Endothelial cell of umbilical vein (primary cell): ENCODE results near the gene WDR7. TPM values are rescaled to one million over a fixed set of nuclear protein-coding genes. Genes with fewer than 3 reads are reported as not detected.

ENCODE experiments used
- BruUV-seq: library from RNA; stranded (reverse); fragments of 400-500 nt; replicated peaks from 2 replicates; lab custom pipeline; 2021; lab: Mats Ljungman, UMichigan
- CTCF ChIA-PET: fragments of 300-600, 350-600 bp; sonication (Branson Sonifier 250); formaldehyde crosslinking; loops from one replicate; lab custom pipeline; 2021; ENCODE audit warnings: antibody characterized with exemption, inconsistent platforms; lab: Charles Lee
- POLR2A ChIA-PET: fragments of 300-600, 350-600 bp; sonication (Branson Sonifier 250); formaldehyde crosslinking; loops from one replicate; lab custom pipeline; 2021; ENCODE audit warnings: antibody characterized with exemption, inconsistent platforms; lab: Charles Lee
- DNase-seq: peaks from one replicate; pipeline ENCODE4 v3.0.0-alpha.2; 2011; ENCODE audit warnings: low read depth, low spot score
- FAIRE-seq: peaks from 2 replicates; lab custom pipeline; 2011; peaks lifted over from hg19 to GRCh38; lab: Jason Lieb, UNC
- H2AFZ ChIP-seq: 2 replicates; pipeline ENCODE4 v1.6.0; 2012; ENCODE audit warnings: low read depth, low read length, control low read depth, inconsistent platforms
- H3K27ac ChIP-seq: 2 replicates; pipeline ENCODE4 v1.5.1; 2011; ENCODE audit warnings: low read depth, mild to moderate bottlenecking, control low read depth, low read length, moderate library complexity; ENCODE audit not compliant: insufficient read depth
- H3K27me3 ChIP-seq, 2 experiments: 2 replicates each; pipeline versions ENCODE4 v1.6.0 to v1.6.1; 2011; ENCODE audit warnings: low read length in 2 of 2, mixed read lengths in 1 of 2; ENCODE audit not compliant: control insufficient read depth in 2 of 2, insufficient read depth in 2 of 2
- H3K36me3 ChIP-seq, 2 experiments: 2 replicates in 1 of 2; 3 replicates in 1 of 2; pipeline ENCODE4 v1.5.1; 2011; ENCODE audit warnings: low read length in 2 of 2, mild to moderate bottlenecking in 1 of 2, moderate library complexity in 1 of 2; ENCODE audit not compliant: control insufficient read depth in 2 of 2, insufficient read depth in 2 of 2; ENCODE audit errors: extremely low read depth in 1 of 2
- H3K4me1 ChIP-seq: 3 replicates; pipeline ENCODE4 v1.5.1; 2011; ENCODE audit warnings: mild to moderate bottlenecking, low read length; ENCODE audit not compliant: control insufficient read depth, insufficient read depth; ENCODE audit errors: extremely low read depth
- H3K4me2 ChIP-seq: 2 replicates; pipeline ENCODE4 v1.6.1; 2011; ENCODE audit warnings: low read length, control low read depth, mixed read lengths; ENCODE audit not compliant: insufficient read depth
- H3K4me3 ChIP-seq, 3 experiments: fragments of 200-600 bp in 1 of 3; sonication (generic), shearing (Covaris generic) in 1 of 3; replicated peaks in 1 of 3; 2 replicates each; pipeline ENCODE4 v1.5.1; 2011 to 2016; ENCODE audit warnings: control low read depth in 3 of 3, low read length in 3 of 3, mild to moderate bottlenecking in 2 of 3, inconsistent platforms in 1 of 3, low read depth in 1 of 3, moderate library complexity in 1 of 3; ENCODE audit not compliant: insufficient read depth in 1 of 3
- H3K79me2 ChIP-seq: 2 replicates; pipeline ENCODE4 v1.6.0; 2012; ENCODE audit warnings: low read length, inconsistent platforms; ENCODE audit not compliant: control insufficient read depth, insufficient read depth
- H3K9ac ChIP-seq: replicated peaks from 2 replicates; pipeline ENCODE3; 2011; ENCODE audit warnings: low read length, control low read depth; ENCODE audit not compliant: insufficient read depth; ENCODE audit errors: extremely low read depth
- H3K9me1 ChIP-seq: replicated peaks from 3 replicates; pipeline ENCODE4 v1.6.0; 2011; ENCODE audit warnings: mild to moderate bottlenecking, low read length; ENCODE audit not compliant: control insufficient read depth, insufficient read depth; ENCODE audit errors: extremely low read depth
- H3K9me3 ChIP-seq: replicated peaks from 2 replicates; pipeline ENCODE4 v1.5.1; 2012; ENCODE audit warnings: low read length, inconsistent platforms; ENCODE audit not compliant: control insufficient read depth, insufficient read depth
- H4K20me1 ChIP-seq: replicated peaks from 2 replicates; pipeline ENCODE3; 2011; ENCODE audit warnings: mild to moderate bottlenecking, low read length; ENCODE audit not compliant: control insufficient read depth, insufficient read depth; ENCODE audit errors: extremely low read depth
- CTCF ChIP-seq, 2 donors: IDR thresholded peaks; 1 replicate in 1 of 2; 2 replicates in 1 of 2; pipeline ENCODE4 v1.5.1; 2011; ENCODE audit warnings: low read length in 2 of 2, mild to moderate bottlenecking in 2 of 2, moderate library complexity in 2 of 2, control low read depth in 1 of 2, inconsistent platforms in 1 of 2, low read depth in 1 of 2; ENCODE audit not compliant: insufficient read depth in 1 of 2; ENCODE audit errors: extremely low read depth in 1 of 2
- EZH2 ChIP-seq: IDR thresholded peaks from 2 replicates; pipeline ENCODE4 v1.6.1; 2012; ENCODE audit warnings: borderline replicate concordance, low read depth, mild to moderate bottlenecking, moderate library complexity, low read length, inconsistent platforms; ENCODE audit not compliant: severe bottlenecking
- FOS ChIP-seq: IDR thresholded peaks from 2 replicates; pipeline ENCODE4 v1.6.1; 2011; ENCODE audit warnings: mild to moderate bottlenecking, low read length, moderate library complexity, borderline replicate concordance; ENCODE audit not compliant: insufficient read depth
- GATA2 ChIP-seq: IDR thresholded peaks from 2 replicates; pipeline ENCODE4 v1.7.0; 2011; ENCODE audit warnings: low read depth, mild to moderate bottlenecking, moderate library complexity, mixed read lengths, low read length; ENCODE audit not compliant: insufficient read length, insufficient read depth
- JUN ChIP-seq: IDR thresholded peaks from 2 replicates; pipeline ENCODE4 v1.6.1; 2011; ENCODE audit warnings: borderline replicate concordance, low read depth; ENCODE audit not compliant: insufficient read length, insufficient read depth
- MYC ChIP-seq: IDR thresholded peaks from one replicate; pipeline ENCODE4 v1.6.1; 2011; ENCODE audit warnings: mild to moderate bottlenecking, low read depth, low read length
- POLR2A ChIP-seq: IDR thresholded peaks from 2 replicates; pipeline ENCODE4 v1.6.1; 2012; ENCODE audit warnings: low read depth, mild to moderate bottlenecking, control low read depth, low read length
- POLR2AphosphoS5 ChIP-seq: IDR thresholded peaks from 2 replicates; pipeline ENCODE4 v1.6.1; 2012; ENCODE audit warnings: low read depth, mild to moderate bottlenecking, control low read depth, low read length, moderate library complexity; ENCODE audit not compliant: insufficient read depth
- dilution Hi-C: fragments of 300-500 bp; cut with MboI; formaldehyde crosslinking; loops from one replicate; pipeline ENCODE4 v1.15.0; 2019; ENCODE audit warnings: low sequenced_read_pairs; ENCODE audit not compliant: extremely low pct_ligation_motif_present
- intact Hi-C: fragments of 100-400 bp; cut with micrococcal nuclease; formaldehyde crosslinking; loops from one replicate; pipeline ENCODE4 v1.10.0; 2022
- polyA plus RNA-seq, 4 experiments: library from polyadenylated mRNA; depleted of rRNA in 3 of 4; stranded (reverse) in 3 of 4; unstranded in 1 of 4; fragments of >200 nt; gene quantifications; 2 replicates each; pipeline versions ENCODE4 v1.2.1 to v1.2.3, GENCODE V29; 2011 to 2012; ENCODE audit warnings: missing spikeins in 1 of 4
- total RNA-seq: library from RNA; stranded (reverse); gene quantifications from 2 replicates; pipeline ENCODE4 v1.2.3, GENCODE V29; 2021
- TF ChIP-seq, protein P1 (sequence below): IDR thresholded peaks from 2 replicates; pipeline ENCODE4 v1.6.1; 2011; ENCODE audit not compliant: insufficient read depth, insufficient read length

WDR7 gene
- total and polyA plus RNA-seq, 2 donors (not counting 3 experiments of a cell fraction or from before 2014, with no cell fraction given): 5.9 to 19.0 TPM

DNA sequence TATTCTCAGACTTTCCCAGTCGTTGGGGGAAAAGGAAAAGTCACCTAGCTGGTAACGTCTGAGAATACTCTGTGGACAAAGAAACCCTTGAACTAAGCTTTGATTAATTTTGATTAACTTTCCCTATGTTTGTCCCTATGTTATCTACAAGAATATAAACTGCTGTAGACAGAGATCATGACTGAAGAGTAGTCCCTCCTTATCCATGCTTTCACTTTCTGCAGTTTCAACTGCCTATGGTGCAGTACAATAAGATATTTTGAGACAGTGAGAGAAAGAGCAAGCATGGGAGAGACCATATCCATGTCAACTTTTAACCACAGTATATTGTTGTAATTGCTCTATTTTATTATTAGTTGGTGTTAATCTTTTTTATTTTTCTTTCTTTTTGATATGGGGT is 44.5 kb upstream of the WDR7 start:
- no peak for FAIRE-seq
- Histone ChIP-seq H4K20me1 (no peaks in the 10 kb centered on the region), H3K79me2 (no peaks in the 10 kb centered on the region), H3K4me1 (no peaks in the 10 kb centered on the region), H3K36me3 (peaks cover 9 to 19% of the 10 kb centered on the region in 2 experiments), H3K27me3 (no peaks in the 10 kb centered on the region), H3K4me3 (no peak overlapping the region), H3K9me3 (no peaks in the 10 kb centered on the region), H2AFZ (no peak overlapping the region), H3K4me2 (no peak overlapping the region), H3K27ac (no peak overlapping the region), H3K9me1 (no peaks in the 10 kb centered on the region), H3K9ac (no peak overlapping the region)
- no peak for DNase-seq
- CTCF ChIA-PET: no interaction called here
- POLR2A ChIA-PET: no interaction called here
- dilution Hi-C loops: no loop called here
- TF ChIP-seq JUN (no peak), MYC (no peak), POLR2AphosphoS5 (no peak), POLR2A (no peak), CTCF (IDR thresholded peaks at IDR 0.05; ENCODE audit: extremely low read depth in 1 of 2, insufficient read depth in 1 of 2, low read depth in 1 of 2, low read length in 2 of 2) (no peak), FOS (no peak), GATA2 (no peak), EZH2 (no peak)
- TF ChIP-seq, protein P1, sequence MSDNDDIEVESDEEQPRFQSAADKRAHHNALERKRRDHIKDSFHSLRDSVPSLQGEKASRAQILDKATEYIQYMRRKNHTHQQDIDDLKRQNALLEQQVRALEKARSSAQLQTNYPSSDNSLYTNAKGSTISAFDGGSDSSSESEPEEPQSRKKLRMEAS: no peak
- no TSS peak for BruUV-seq
- intact Hi-C loops: no loop called here
